GM12875 (cell line): ENCODE data around the gene VEZF1.

Source experiments
- H3K4me3 ChIP-seq: one replicate; pipeline ENCODE4 v1.5.1; 2011; ENCODE audit warnings: low read depth, low read length, control low read depth
- TF ChIP-seq, protein P1 (sequence below): IDR thresholded peaks from 2 replicates; pipeline ENCODE4 v1.5.1; 2011; ENCODE audit warnings: low read depth, mild to moderate bottlenecking, control low read depth, inconsistent platforms, low read length, moderate library complexity, borderline replicate concordance; ENCODE audit not compliant: insufficient read depth

VEZF1 gene

DNA sequence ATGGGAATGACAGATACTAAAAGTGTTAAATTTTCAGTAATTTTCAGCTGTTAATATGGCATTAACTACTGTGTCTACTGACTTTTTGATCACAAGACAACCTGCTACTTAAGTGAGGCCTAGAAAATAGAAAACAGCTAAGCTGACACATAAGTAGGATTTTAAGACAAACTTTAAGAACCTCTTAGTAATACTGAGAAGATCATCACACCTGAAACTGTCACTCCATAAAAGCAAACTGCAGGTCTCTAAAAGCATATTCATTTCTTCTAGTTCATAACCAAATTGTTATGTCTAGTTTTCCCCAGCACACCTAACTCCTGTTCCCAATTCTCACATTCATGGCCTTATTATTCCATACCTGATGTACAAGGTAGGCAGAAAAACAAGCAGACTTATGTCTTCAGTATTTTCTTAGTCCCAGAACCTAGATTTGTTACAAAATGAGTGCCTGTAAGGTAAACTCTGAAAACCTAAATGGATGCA lies 11.0 kb upstream of the VEZF1 start:
- H3K4me3 ChIP-seq: no peak overlapping the region
- TF ChIP-seq, protein P1, sequence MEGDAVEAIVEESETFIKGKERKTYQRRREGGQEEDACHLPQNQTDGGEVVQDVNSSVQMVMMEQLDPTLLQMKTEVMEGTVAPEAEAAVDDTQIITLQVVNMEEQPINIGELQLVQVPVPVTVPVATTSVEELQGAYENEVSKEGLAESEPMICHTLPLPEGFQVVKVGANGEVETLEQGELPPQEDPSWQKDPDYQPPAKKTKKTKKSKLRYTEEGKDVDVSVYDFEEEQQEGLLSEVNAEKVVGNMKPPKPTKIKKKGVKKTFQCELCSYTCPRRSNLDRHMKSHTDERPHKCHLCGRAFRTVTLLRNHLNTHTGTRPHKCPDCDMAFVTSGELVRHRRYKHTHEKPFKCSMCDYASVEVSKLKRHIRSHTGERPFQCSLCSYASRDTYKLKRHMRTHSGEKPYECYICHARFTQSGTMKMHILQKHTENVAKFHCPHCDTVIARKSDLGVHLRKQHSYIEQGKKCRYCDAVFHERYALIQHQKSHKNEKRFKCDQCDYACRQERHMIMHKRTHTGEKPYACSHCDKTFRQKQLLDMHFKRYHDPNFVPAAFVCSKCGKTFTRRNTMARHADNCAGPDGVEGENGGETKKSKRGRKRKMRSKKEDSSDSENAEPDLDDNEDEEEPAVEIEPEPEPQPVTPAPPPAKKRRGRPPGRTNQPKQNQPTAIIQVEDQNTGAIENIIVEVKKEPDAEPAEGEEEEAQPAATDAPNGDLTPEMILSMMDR: no peak

DNA sequence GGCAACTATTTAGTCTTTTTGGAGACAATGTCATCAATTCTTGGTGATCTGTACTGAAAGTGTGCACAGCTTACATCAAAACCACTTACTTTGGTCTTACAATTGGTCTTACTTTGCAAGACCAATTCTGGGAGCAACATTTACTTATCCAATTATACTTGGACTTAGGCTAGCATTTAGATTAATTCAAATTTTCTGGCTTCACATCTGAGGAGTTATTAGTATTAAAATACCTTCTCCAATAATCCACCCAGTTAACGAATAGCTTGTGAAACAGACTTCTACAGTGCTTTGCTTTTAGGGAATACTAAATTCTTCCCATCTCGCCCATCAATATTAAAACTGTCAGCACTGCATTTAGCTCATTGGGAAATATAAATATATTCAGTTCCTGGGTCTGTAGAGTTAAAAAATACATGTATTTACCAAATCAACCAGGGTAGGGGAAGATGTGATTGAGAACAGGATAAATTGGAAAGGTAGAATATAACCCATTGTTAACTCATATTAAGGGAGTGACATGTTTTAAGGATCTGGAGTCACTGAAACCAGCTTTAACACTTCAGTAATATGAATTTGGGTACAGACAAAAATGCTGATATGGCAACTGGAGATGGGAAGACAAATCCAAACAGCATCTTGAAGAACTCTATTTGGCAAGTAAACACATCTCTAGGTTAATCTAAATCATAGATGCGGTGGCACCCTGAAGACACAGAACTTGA lies 9.2 kb upstream of the VEZF1 start:
- TF ChIP-seq, protein P1: no peak
- no peak overlapping the region for H3K4me3 ChIP-seq

DNA sequence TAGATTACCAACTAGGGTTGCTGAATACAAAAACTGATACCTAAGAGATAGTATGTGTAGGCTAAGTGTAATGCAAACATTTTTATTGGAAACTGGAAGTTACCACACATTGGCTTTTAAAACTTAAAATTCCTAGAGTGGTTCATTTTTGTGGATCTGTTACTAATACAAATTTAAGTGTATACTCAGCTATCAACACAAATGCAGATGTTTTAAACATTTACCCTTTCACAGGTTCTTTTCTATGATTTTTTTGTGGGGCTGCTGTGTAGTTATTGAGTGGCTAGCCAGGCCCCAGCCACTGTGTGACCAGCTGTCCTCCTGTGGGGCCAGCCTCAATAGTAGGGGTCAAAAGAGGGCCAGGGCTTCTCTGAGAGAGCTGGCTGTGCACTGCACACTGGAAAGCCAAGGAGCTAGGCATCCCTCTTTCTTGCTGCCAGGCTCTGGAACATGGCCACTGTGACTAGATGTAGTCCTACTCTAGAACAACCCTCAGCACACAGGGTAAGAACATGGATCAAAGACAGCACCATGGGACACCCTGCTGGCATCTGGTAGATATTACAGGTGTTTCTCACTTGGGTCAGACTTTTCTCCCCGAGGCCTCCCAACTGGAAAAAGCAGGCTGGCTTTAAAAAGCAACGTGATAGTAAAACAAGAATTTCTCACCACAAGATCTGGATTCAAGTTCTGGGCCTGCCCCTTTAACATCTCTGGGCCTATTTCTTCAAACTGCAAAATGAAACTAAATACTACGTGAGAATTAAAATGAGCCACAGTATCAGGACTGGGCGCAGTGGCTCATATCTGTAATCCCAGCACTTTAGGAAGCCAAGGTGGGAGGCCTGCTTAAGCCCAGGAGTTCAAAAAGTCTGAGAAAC lies 7.3 kb upstream of the VEZF1 start:
- TF ChIP-seq, protein P1: peak; percentile 65; the same call in 1 of the 2 replicates
- H3K4me3 ChIP-seq: no peak overlapping the region

DNA sequence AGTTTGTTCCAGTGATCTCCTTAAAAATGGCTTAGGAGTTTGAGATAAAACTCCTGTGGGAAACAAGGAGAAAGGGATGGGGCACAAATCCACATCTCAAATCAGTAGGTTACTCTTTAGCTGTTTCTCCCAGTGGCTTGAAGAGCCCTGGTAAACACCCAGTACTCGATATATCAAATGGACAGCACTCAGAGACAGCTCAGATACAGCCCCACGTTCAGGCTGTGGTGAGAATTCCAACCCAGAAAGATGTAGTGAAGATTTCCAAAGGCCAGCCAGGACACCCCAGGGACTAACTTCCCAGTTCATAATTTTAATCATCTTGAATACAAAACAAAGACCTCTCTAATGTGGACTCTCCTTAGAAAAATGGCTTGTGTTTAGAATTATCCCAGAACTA lies 6.4 kb upstream of the VEZF1 start:
- TF ChIP-seq, protein P1: no peak
- H3K4me3 ChIP-seq: no peak overlapping the region

DNA sequence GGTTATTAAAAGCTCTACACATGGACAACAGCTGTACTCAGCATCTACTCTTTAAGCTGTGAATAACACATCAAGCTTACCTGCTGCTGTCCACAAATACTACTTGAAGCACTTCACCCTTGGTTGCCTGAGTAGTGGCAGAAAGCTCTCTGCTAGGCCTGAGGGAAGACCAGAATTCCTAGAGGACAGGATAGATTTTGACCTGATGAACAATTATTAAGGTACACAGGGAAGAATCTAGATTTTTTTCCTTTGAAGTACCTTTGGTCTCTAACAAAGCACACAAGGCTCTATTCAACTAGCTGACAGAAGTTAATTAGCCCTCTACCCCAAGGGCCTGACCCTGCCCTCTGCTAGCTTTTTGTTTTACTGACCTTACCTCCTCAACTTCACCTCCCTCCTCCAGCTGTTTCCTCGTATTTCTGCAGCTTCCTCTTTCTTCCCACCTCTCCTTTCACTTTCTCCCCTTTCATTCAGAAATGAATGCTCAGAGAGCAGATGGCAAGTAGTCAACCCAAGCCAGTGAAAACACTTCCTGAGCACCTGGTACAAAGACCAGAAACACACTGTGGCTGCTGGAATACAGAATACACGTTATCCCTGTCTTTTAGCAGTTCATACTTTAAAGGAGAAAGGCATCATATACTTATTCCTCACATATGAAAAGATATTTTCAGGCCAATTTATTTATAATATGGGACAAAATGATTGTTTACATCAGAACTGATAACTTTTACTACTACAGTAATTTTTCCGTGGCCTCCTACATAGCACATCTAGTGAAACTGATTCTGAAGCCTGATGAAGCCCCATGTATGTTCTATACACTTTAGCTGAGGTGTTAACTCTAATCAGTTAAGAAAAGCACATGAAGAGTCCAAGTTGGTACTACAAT lies 5.7 kb upstream of the VEZF1 start:
- TF ChIP-seq, protein P1: no peak

DNA sequence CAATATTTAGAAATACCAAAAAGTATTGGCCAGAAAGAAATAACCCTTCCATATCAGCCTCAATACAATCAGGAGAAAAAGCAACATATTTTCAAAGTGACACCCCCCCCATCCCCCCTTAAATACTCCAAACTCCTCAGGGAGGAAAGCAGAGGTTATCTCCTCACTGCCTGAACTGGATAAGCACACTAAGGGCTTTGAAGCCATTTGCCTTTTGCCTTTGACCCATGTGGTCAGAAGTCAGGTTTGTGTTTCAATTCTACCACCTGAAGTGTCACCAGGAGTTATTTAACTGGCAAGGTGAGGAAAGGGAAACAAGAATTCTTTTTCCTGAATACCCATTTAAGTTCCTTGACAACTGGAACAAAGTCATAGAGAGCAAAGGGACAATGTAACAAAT lies 3.5 kb upstream of the VEZF1 start:
- H3K4me3 ChIP-seq: no peak overlapping the region
- TF ChIP-seq, protein P1: no peak

More for the DNA sequence above, 5.7 kb upstream of the VEZF1 start:
- no peak overlapping the region for H3K4me3 ChIP-seq
